Keratinocyte (primary cell): ENCODE measurements around the gene DAGLA. TPM values are rescaled to one million over a fixed set of nuclear protein-coding genes. Genes with fewer than 3 reads are reported as not detected.

Experiments used
- DNase-seq: peaks from one replicate; pipeline ENCODE4 v3.0.0-alpha.2; 2011; ENCODE audit warnings: low read depth, missing footprints, low spot score
- FAIRE-seq: peaks from 2 replicates; lab custom pipeline; 2011; peaks lifted over from hg19 to GRCh38; lab: Jason Lieb, UNC
- H2AFZ ChIP-seq: 2 replicates; pipeline ENCODE4 v1.6.0; 2012; ENCODE audit warnings: low read length, control low read depth, inconsistent platforms; ENCODE audit not compliant: control insufficient read depth
- H3K27ac ChIP-seq: 2 replicates; pipeline ENCODE4 v1.5.1; 2011; ENCODE audit warnings: low read length; ENCODE audit not compliant: control insufficient read depth, insufficient read depth
- H3K27me3 ChIP-seq: 3 replicates; pipeline ENCODE4 v1.6.0; 2011; ENCODE audit warnings: low read length; ENCODE audit not compliant: control insufficient read depth, insufficient read depth; ENCODE audit errors: extremely low read depth
- H3K36me3 ChIP-seq, 2 experiments: 2 replicates in 1 of 2; 3 replicates in 1 of 2; pipeline ENCODE4 v1.5.1; 2011; ENCODE audit warnings: low read length in 2 of 2, mild to moderate bottlenecking in 1 of 2; ENCODE audit not compliant: control insufficient read depth in 2 of 2, insufficient read depth in 2 of 2; ENCODE audit errors: extremely low read depth in 1 of 2
- H3K4me1 ChIP-seq: 3 replicates; pipeline ENCODE4 v1.5.1; 2011; ENCODE audit warnings: low read length; ENCODE audit not compliant: control insufficient read depth, insufficient read depth; ENCODE audit errors: extremely low read depth
- H3K4me2 ChIP-seq: 3 replicates; pipeline ENCODE4 v1.6.0; 2011; ENCODE audit warnings: low read depth, low read length; ENCODE audit not compliant: control insufficient read depth, insufficient read depth; ENCODE audit errors: extremely low read depth
- H3K4me3 ChIP-seq, 3 experiments: fragments of 200-600 bp in 1 of 3; sonication (generic) in 1 of 3; 2 replicates in 2 of 3; 3 replicates in 1 of 3; pipeline ENCODE4 v1.5.1; 2011 to 2016; ENCODE audit warnings: low read length in 3 of 3, mild to moderate bottlenecking in 3 of 3, control low read depth in 2 of 3, inconsistent platforms in 1 of 3, low read depth in 1 of 3, mixed read lengths in 1 of 3, mixed run types in 1 of 3, moderate library complexity in 1 of 3; ENCODE audit not compliant: control insufficient read depth in 2 of 3, insufficient read depth in 2 of 3; ENCODE audit errors: extremely low read depth in 1 of 3
- H3K79me2 ChIP-seq: 2 replicates; pipeline ENCODE4 v1.6.0; 2012; ENCODE audit warnings: low read length; ENCODE audit not compliant: control insufficient read depth, insufficient read depth
- H3K9ac ChIP-seq: 3 replicates; pipeline ENCODE4 v1.6.0; 2011; ENCODE audit warnings: low read length; ENCODE audit not compliant: control insufficient read depth, insufficient read depth; ENCODE audit errors: extremely low read depth
- H3K9me1 ChIP-seq: 3 replicates; pipeline ENCODE4 v1.6.0; 2011; ENCODE audit warnings: low read length; ENCODE audit not compliant: control insufficient read depth, insufficient read depth; ENCODE audit errors: extremely low read depth
- H3K9me3 ChIP-seq: 2 replicates; pipeline ENCODE4 v1.5.1; 2012; ENCODE audit warnings: low read depth, low read length; ENCODE audit not compliant: control insufficient read depth
- H4K20me1 ChIP-seq: 3 replicates; pipeline ENCODE4 v1.6.0; 2011; ENCODE audit warnings: low read length; ENCODE audit not compliant: control insufficient read depth, insufficient read depth; ENCODE audit errors: extremely low read depth
- CTCF ChIP-seq, 3 experiments: IDR thresholded peaks in 1 of 3; conservative IDR thresholded peaks in 1 of 3; optimal IDR thresholded peaks in 1 of 3; 2 replicates in 2 of 3; 3 replicates in 1 of 3; pipeline versions ENCODE3 to v1.5.1; 2011; ENCODE audit warnings: low read length in 3 of 3, mild to moderate bottlenecking in 3 of 3, moderate library complexity in 2 of 3, control low read depth in 1 of 3, inconsistent platforms in 1 of 3; ENCODE audit not compliant: insufficient read depth in 2 of 3; ENCODE audit errors: extremely low read depth in 1 of 3
- EZH2 ChIP-seq: IDR thresholded peaks from one replicate; pipeline ENCODE4 v1.6.1; 2012; ENCODE audit warnings: inconsistent platforms, mild to moderate bottlenecking, low read length, moderate library complexity
- dilution Hi-C: fragments of 300-500 bp; cut with MboI; formaldehyde crosslinking; loops from one replicate; pipeline ENCODE4 v1.7.0; 2020; ENCODE audit warnings: low sequenced_read_pairs; ENCODE audit not compliant: extremely low pct_ligation_motif_present
- polyA plus RNA-seq, 5 experiments: library from polyadenylated mRNA; depleted of rRNA in 3 of 5; stranded (reverse) in 3 of 5; stranded (forward) in 1 of 5; unstranded in 1 of 5; fragments of >200 nt; gene quantifications; 1 replicate in 1 of 5; 2 replicates in 3 of 5; 3 replicates in 1 of 5; pipeline versions ENCODE4 v1.2.1 to v1.2.3, GENCODE V29; 2011 to 2012; ENCODE audit warnings: missing spikeins in 2 of 5, low read depth in 1 of 5, low replicate concordance in 1 of 5

The DAGLA gene
- polyA plus RNA-seq, 1 donor (not counting 4 experiments of a cell fraction or from before 2014, with no cell fraction given) = 0.03 TPM

GRCh38 chr11:61697764-61698163 lies 17.6 kb downstream of the DAGLA start:
- no peak overlapping the region for H3K4me2 ChIP-seq
- dilution Hi-C loops = no loop called here
- no peak overlapping the region for H3K4me3 ChIP-seq
- no peak overlapping the region for H3K27ac ChIP-seq
- H3K9me1 ChIP-seq = peaks cover 2% of the 10 kb centered on the region
- peaks cover 8% of the 10 kb centered on the region for H4K20me1 ChIP-seq
- H2AFZ ChIP-seq = no peak overlapping the region
- TF ChIP-seq EZH2 = no peak
- TF ChIP-seq CTCF (optimal IDR thresholded peaks at IDR 0.05 in 1 of 3, IDR thresholded peaks at IDR 0.05 in 1 of 3, conservative IDR thresholded peaks at IDR 0.05 in 1 of 3; ENCODE audit: extremely low read depth in 1 of 3, insufficient read depth in 2 of 3, low read length in 3 of 3) = no peak
- FAIRE-seq = no peak
- H3K36me3 ChIP-seq = no peaks in the 10 kb centered on the region
- H3K4me1 ChIP-seq = peaks cover 39% of the 10 kb centered on the region
- no peaks in the 10 kb centered on the region for H3K9me3 ChIP-seq
- no peak for DNase-seq
- H3K79me2 ChIP-seq = no peaks in the 10 kb centered on the region
- no peak overlapping the region for H3K9ac ChIP-seq
- peaks cover 14% of the 10 kb centered on the region for H3K27me3 ChIP-seq

DNA sequence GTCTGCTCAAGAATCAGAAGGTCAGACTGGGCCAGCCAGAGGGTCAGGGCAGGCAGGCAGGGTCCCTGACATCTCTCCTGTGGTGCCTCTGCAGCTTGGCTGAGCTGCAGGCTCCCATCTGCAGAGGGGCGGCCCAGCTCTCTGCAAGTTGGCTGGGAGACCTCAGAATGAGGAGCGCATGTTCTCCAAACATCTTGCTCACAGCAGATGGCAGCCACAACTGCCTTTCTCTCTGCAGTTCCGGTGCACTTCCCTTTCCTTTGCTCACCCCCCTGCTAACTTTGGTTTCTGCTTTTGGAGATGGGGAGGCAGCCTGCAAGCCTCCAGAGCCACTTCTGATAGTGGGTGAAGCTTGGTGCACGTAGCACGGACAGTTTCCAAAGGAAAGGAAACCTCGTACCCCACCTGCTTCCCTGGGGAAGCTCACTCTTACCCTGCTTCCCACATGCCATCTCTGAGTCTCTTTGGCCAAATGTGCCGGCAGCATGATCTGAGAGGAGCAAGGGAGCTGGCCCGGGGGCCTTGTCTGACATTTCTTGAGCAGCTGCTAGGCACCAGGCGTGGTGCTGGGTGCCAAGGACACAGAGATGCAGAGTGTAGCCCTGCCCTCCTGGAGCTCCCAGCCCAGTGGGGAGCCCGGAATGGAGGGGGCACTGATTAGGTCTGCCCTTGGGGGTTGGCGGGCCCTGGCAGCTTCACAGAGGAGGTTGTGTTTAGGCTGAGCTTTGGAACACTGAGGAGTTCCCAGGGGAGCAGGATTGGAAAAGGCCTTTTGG lies 18.2 kb downstream of the DAGLA start:
- Histone ChIP-seq H3K79me2 (no peaks in the 10 kb centered on the region), H3K9me3 (no peaks in the 10 kb centered on the region), H3K27me3 (peaks cover 18% of the 10 kb centered on the region), H3K9ac (no peak overlapping the region), H3K9me1 (peaks cover 2% of the 10 kb centered on the region), H3K27ac (no peak overlapping the region), H3K36me3 (no peaks in the 10 kb centered on the region), H3K4me2 (no peak overlapping the region), H2AFZ (no peak overlapping the region), H4K20me1 (peaks cover 8% of the 10 kb centered on the region), H3K4me3 (no peak overlapping the region), H3K4me1 (peaks cover 39% of the 10 kb centered on the region)
- FAIRE-seq (no peak), DNase-seq (no peak)
- TF ChIP-seq CTCF (optimal IDR thresholded peaks at IDR 0.05 in 1 of 3, IDR thresholded peaks at IDR 0.05 in 1 of 3, conservative IDR thresholded peaks at IDR 0.05 in 1 of 3; ENCODE audit: extremely low read depth in 1 of 3, insufficient read depth in 2 of 3, low read length in 3 of 3) (no peak), EZH2 (no peak)
- dilution Hi-C loops = no loop called here
